ENCODE data around the gene CDCA8. TPM values are rescaled to one million over a fixed set of nuclear protein-coding genes. Genes with fewer than 3 reads are reported as not detected.

Gene CDCA8
- total and polyA plus RNA-seq, 2 experiments from 2014 or later = 31.6 to 37.9 TPM

- TF ChIP-seq JUNB (IDR thresholded peaks at IDR 0.05; ENCODE audit: unreplicated experiment) = no peak
- no peak for TF ChIP-seq REST (IDR thresholded peaks at IDR 0.05; ENCODE audit: unreplicated experiment)
- TF ChIP-seq ETS1 (IDR thresholded peaks at IDR 0.05) = no peak
- TF ChIP-seq NANOG (IDR thresholded peaks at IDR 0.05; ENCODE audit: borderline replicate concordance) = no peak
- TF ChIP-seq POLR2AphosphoS5 (IDR thresholded peaks at IDR 0.05; ENCODE audit: low read depth) = no peak
- no peak for TF ChIP-seq ZNF114 (CRISPR knock-in tag; IDR thresholded peaks at IDR 0.05)
- no peak for TF ChIP-seq ZNF462 (CRISPR knock-in tag; IDR thresholded peaks at IDR 0.05)
- TF ChIP-seq EZH2 (IDR thresholded peaks at IDR 0.05; ENCODE audit: low read depth, unreplicated experiment) = no peak
- no peak for TF ChIP-seq EZH2phosphoT487 (IDR thresholded peaks at IDR 0.05; ENCODE audit: unreplicated experiment)
- no peak for TF ChIP-seq ZNF331 (CRISPR knock-in tag; IDR thresholded peaks at IDR 0.05; ENCODE audit: low read depth)
- no peak for TF ChIP-seq CTCF (conservative IDR thresholded peaks at IDR 0.05; ENCODE audit: low read depth in 2 of 2)
- TF ChIP-seq STAT1 (IDR thresholded peaks at IDR 0.05; ENCODE audit: unreplicated experiment) = no peak
- TF ChIP-seq CREB1 (CRISPR knock-in tag; IDR thresholded peaks at IDR 0.05; ENCODE audit: low read depth) = no peak
- no peak overlapping the region for H3K4me3 Mint-ChIP-seq
- H3K36me3 Mint-ChIP-seq (ENCODE audit: low read depth) = peaks cover 8% of the 10 kb centered on the region
- no peak overlapping the region for H3K4me2 ChIP-seq
- no peak overlapping the region; the same call in 1 of the 2 replicates for H3K27ac Mint-ChIP-seq
- H3K27ac ChIP-seq (ENCODE audit: low read depth) = no peak overlapping the region
- H3K9me2 ChIP-seq (ENCODE audit: insufficient read depth) = no peaks in the 10 kb centered on the region
- H3K4me1 ChIP-seq (ENCODE audit: insufficient read depth) = no peaks in the 10 kb centered on the region
- no peak overlapping the region for H3K4me3 ChIP-seq
- H3K36me3 ChIP-seq (ENCODE audit: insufficient read depth) = 0 out of 2 replicates have a peak, but pooled peaks cover 6% of the 10 kb centered on the region
- no peaks in the 10 kb centered on the region for H3K9me3 Mint-ChIP-seq
- no peak overlapping the region for H2AFZ ChIP-seq
- DNase-seq (ENCODE audit: low spot score) (no peak), ATAC-seq (no peak)
- H3K79me2 ChIP-seq (replicated peaks; ENCODE audit: insufficient read depth) = no peaks in the 10 kb centered on the region
- 0 out of 2 replicates have a peak, but pooled peaks cover 4% of the 10 kb centered on the region for H4K20me1 ChIP-seq (replicated peaks; ENCODE audit: insufficient read depth)
- H3K27me3 Mint-ChIP-seq (ENCODE audit: insufficient read depth, low read depth, poor library complexity) = peaks cover 1% of the 10 kb centered on the region
- peaks cover 3% of the 10 kb centered on the region; the same call in 2 of the 3 replicates for H3K4me1 Mint-ChIP-seq
- no peaks in the 10 kb centered on the region for H3F3A ChIP-seq (replicated peaks; ENCODE audit: low read depth)
- H3K27me3 ChIP-seq (ENCODE audit: insufficient read depth) = no peaks in the 10 kb centered on the region
Measured at GRCh38 chr1:37714226-37714625, 21.9 kb downstream of the CDCA8 start.
